ENCODE results near the gene DACH1. TPM values are rescaled to one million over a fixed set of nuclear protein-coding genes. Genes with fewer than 3 reads are reported as not detected.

Gene DACH1
- total and polyA plus RNA-seq, 2 of the 13 experiments (the other 11 are each of a cell fraction or from before 2014, with no cell fraction given): not detected

GRCh38 chr13:71828117-71828516 lies 38.9 kb downstream of the DACH1 start (continued):
- TF ChIP-seq, protein P1, sequence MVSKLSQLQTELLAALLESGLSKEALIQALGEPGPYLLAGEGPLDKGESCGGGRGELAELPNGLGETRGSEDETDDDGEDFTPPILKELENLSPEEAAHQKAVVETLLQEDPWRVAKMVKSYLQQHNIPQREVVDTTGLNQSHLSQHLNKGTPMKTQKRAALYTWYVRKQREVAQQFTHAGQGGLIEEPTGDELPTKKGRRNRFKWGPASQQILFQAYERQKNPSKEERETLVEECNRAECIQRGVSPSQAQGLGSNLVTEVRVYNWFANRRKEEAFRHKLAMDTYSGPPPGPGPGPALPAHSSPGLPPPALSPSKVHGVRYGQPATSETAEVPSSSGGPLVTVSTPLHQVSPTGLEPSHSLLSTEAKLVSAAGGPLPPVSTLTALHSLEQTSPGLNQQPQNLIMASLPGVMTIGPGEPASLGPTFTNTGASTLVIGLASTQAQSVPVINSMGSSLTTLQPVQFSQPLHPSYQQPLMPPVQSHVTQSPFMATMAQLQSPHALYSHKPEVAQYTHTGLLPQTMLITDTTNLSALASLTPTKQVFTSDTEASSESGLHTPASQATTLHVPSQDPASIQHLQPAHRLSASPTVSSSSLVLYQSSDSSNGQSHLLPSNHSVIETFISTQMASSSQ (IDR thresholded peaks at IDR 0.05; ENCODE audit: low read depth): no peak
- TF ChIP-seq, protein P1 (CRISPR knock-in tag; IDR thresholded peaks at IDR 0.05; ENCODE audit: borderline replicate concordance): no peak
- TF ChIP-seq, protein P2, sequence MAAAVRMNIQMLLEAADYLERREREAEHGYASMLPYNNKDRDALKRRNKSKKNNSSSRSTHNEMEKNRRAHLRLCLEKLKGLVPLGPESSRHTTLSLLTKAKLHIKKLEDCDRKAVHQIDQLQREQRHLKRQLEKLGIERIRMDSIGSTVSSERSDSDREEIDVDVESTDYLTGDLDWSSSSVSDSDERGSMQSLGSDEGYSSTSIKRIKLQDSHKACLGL (CRISPR knock-in tag; IDR thresholded peaks at IDR 0.05): no peak

- H2AFZ ChIP-seq (ENCODE audit: low read length): no peak overlapping the region
- ATAC-seq (no peak), FAIRE-seq (no peak), DNase-seq (ENCODE audit: low spot score) (no peak)
- H3K27ac ChIP-seq (ENCODE audit: extremely low read length, insufficient read depth, low read length): no peak overlapping the region
- H4K20me1 ChIP-seq (ENCODE audit: insufficient read depth, low read length): no peaks in the 10 kb centered on the region
- CTCF ChIA-PET (ENCODE audit: low intra/inter-chr PET ratio, low total read pairs): no interaction called here
- no peaks in the 10 kb centered on the region for H3K4me1 ChIP-seq (ENCODE audit: insufficient read depth, low read length)
- no peak overlapping the region for H3K9ac ChIP-seq (ENCODE audit: insufficient read depth, low read depth, low read length)
- 7% methylated on average over 8 of the region's 8 CpGs for WGBS (ENCODE audit: low lambda C conversion rate)
- no peaks in the 10 kb centered on the region for H3K79me2 ChIP-seq (ENCODE audit: insufficient read depth, low read length)
- no peak overlapping the region for H3K4me2 ChIP-seq (ENCODE audit: low read depth, low read length)
- TF ChIP-seq REL (CRISPR knock-in tag; conservative IDR thresholded peaks at IDR 0.05) (no peak), SMAD9 (CRISPR knock-in tag; IDR thresholded peaks at IDR 0.05) (no peak), TBX2 (CRISPR knock-in tag; IDR thresholded peaks at IDR 0.05; ENCODE audit: borderline replicate concordance) (no peak), HNRNPUL1 (IDR thresholded peaks at IDR 0.05; ENCODE audit: low read depth, low read length) (no peak), ZNF746 (CRISPR knock-in tag; IDR thresholded peaks at IDR 0.05) (no peak), ZNF557 (CRISPR knock-in tag; IDR thresholded peaks at IDR 0.05) (no peak), ZBTB8A (CRISPR knock-in tag; IDR thresholded peaks at IDR 0.05; ENCODE audit: borderline replicate concordance, low read depth) (no peak), TCF12 (IDR thresholded peaks at IDR 0.05) (no peak), TCF12 (CRISPR knock-in tag; IDR thresholded peaks at IDR 0.05) (no peak), EZH2 (conservative IDR thresholded peaks at IDR 0.05; ENCODE audit: low read depth, low read length) (no peak), ZNF772 (CRISPR knock-in tag; IDR thresholded peaks at IDR 0.05) (no peak)
- TF ChIP-seq, protein P3, sequence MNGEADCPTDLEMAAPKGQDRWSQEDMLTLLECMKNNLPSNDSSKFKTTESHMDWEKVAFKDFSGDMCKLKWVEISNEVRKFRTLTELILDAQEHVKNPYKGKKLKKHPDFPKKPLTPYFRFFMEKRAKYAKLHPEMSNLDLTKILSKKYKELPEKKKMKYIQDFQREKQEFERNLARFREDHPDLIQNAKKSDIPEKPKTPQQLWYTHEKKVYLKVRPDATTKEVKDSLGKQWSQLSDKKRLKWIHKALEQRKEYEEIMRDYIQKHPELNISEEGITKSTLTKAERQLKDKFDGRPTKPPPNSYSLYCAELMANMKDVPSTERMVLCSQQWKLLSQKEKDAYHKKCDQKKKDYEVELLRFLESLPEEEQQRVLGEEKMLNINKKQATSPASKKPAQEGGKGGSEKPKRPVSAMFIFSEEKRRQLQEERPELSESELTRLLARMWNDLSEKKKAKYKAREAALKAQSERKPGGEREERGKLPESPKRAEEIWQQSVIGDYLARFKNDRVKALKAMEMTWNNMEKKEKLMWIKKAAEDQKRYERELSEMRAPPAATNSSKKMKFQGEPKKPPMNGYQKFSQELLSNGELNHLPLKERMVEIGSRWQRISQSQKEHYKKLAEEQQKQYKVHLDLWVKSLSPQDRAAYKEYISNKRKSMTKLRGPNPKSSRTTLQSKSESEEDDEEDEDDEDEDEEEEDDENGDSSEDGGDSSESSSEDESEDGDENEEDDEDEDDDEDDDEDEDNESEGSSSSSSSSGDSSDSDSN (CRISPR knock-in tag; IDR thresholded peaks at IDR 0.05): no peak
- no peaks in the 10 kb centered on the region for H3K27me3 ChIP-seq (ENCODE audit: control insufficient read depth in 1 of 2, insufficient read depth in 2 of 2, low read length in 2 of 2)
- POLR2A ChIA-PET: no interaction called here
- in situ Hi-C loops (cut with HindIII; ENCODE audit: extremely low pct_ligation_motif_present, low pct_unique_long_range_greater_than_20kb) (no loop called here), intact Hi-C loops (cut with micrococcal nuclease; ENCODE audit: unreplicated experiment) (no loop called here)
- H3K9me3 ChIP-seq (ENCODE audit: low read length): no peaks in the 10 kb centered on the region
- no TSS peak for BruUV-seq (replicated peaks)
- no peak overlapping the region for H3K4me3 ChIP-seq (replicated peaks in 1 of 3; ENCODE audit: insufficient read depth in 1 of 3, low read depth in 2 of 3, low read length in 3 of 3)
- no peaks in the 10 kb centered on the region for H3K36me3 ChIP-seq (replicated peaks in 1 of 2; ENCODE audit: control insufficient read depth in 1 of 2, insufficient read depth in 2 of 2, low read length in 2 of 2)
Measured at GRCh38 chr13:71827241-71827640, 39.8 kb downstream of the DACH1 start.

Measured in HepG2 (cell line).